ENCODE results near the gene SPECC1. TPM values are rescaled to one million over a fixed set of nuclear protein-coding genes. Genes with fewer than 3 reads are reported as not detected.

SPECC1 gene
- total RNA-seq, 4 donors from 2014 or later = 72.1 to 133 (median 83.7) TPM

DNA sequence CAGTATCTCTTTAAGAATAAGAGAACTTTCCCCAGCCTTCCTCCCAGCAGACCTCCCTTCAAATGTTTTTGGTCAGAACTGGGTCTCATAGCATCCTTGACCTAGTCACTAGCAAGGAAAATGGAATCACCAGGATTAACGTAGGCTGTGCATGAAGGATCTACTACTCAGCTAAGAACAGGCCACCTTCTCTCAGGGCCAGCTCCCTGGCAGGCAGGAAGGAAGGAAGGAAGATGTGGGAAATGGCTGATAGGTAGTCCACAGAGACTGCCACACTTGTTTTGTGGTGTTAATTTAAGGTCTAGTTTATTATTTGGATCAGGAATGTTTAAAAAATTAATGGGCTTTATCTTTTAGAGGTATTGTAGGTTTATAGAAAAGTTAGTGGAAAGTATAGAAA, 136.4 kb downstream of the SPECC1 start:
- no peak for DNase-seq
- no peaks in the 10 kb centered on the region for H3K4me1 ChIP-seq
- no peaks in the 10 kb centered on the region for H3K36me3 ChIP-seq
- H3K27me3 ChIP-seq = no peaks in the 10 kb centered on the region
- no peak overlapping the region for H3K4me3 ChIP-seq
- no peak overlapping the region for H3K27ac ChIP-seq
- H3K9me3 ChIP-seq = no peaks in the 10 kb centered on the region
- no peak for TF ChIP-seq POLR2A (IDR thresholded peaks at IDR 0.05)
- TF ChIP-seq CTCF (IDR thresholded peaks at IDR 0.05) = no peak

DNA sequence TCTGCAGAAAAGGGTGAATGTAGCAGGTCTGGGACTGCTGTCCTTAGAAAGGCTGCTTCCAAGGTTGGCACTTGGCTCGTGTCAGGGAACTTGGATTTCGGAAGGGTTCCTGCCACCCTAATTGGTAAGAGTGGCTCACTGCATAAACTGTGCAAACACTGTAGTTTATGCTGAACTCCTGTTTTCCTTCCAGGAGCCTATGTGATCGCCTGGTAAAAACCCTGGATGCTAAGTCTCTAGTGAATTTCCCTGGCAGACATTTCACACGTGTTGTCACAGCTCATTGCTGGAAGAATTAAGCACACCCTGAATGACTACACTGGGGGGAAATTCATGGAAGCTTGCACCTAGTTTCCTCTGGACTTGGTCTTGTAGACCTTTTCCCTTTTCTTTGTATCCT, 140.1 kb downstream of the SPECC1 start:
- H3K4me1 ChIP-seq = no peaks in the 10 kb centered on the region
- H3K27ac ChIP-seq = no peak overlapping the region
- H3K27me3 ChIP-seq = no peaks in the 10 kb centered on the region
- no peaks in the 10 kb centered on the region for H3K9me3 ChIP-seq
- TF ChIP-seq POLR2A (IDR thresholded peaks at IDR 0.05) (no peak), CTCF (IDR thresholded peaks at IDR 0.05) (no peak)
- no peaks in the 10 kb centered on the region for H3K36me3 ChIP-seq
- DNase-seq = no peak
- no peak overlapping the region for H3K4me3 ChIP-seq

GRCh38 chr17:20151174-20151573, 142.0 kb downstream of the SPECC1 start:
- DNase-seq = no peak
- no peak overlapping the region for H3K27ac ChIP-seq
- H3K36me3 ChIP-seq = no peaks in the 10 kb centered on the region
- no peaks in the 10 kb centered on the region for H3K4me1 ChIP-seq
- no peaks in the 10 kb centered on the region for H3K9me3 ChIP-seq
- no peak overlapping the region for H3K4me3 ChIP-seq
- TF ChIP-seq POLR2A (IDR thresholded peaks at IDR 0.05) = no peak
- TF ChIP-seq CTCF (IDR thresholded peaks at IDR 0.05) = no peak
- H3K27me3 ChIP-seq = no peaks in the 10 kb centered on the region

GRCh38 chr17:20153231-20153630, 144.1 kb downstream of the SPECC1 start:
- TF ChIP-seq CTCF (IDR thresholded peaks at IDR 0.05) (no peak), POLR2A (IDR thresholded peaks at IDR 0.05) (no peak)
- Histone ChIP-seq H3K36me3 (no peaks in the 10 kb centered on the region), H3K9me3 (no peaks in the 10 kb centered on the region), H3K27me3 (no peaks in the 10 kb centered on the region), H3K27ac (no peak overlapping the region), H3K4me3 (no peak overlapping the region), H3K4me1 (peaks cover 0 to 7% (median 0%) of the 10 kb centered on the region in 4 donors)
- no peak for DNase-seq

GRCh38 chr17:20154286-20155000, 145.3 kb downstream of the SPECC1 start:
- TF ChIP-seq CTCF (IDR thresholded peaks at IDR 0.05) = no peak
- no peak for TF ChIP-seq POLR2A (IDR thresholded peaks at IDR 0.05)
- Histone ChIP-seq H3K27ac (no peak overlapping the region), H3K36me3 (no peaks in the 10 kb centered on the region), H3K4me3 (no peak overlapping the region), H3K27me3 (no peaks in the 10 kb centered on the region), H3K9me3 (no peaks in the 10 kb centered on the region), H3K4me1 (peaks cover 0 to 7% (median 0%) of the 10 kb centered on the region in 4 donors)
- no peak for DNase-seq
